Lower lobe of right lung (tissue), 2 donors: ENCODE data around the gene MLLT11. TPM values are rescaled to one million over a fixed set of nuclear protein-coding genes. Genes with fewer than 3 reads are reported as not detected.

ENCODE experiments used
- ATAC-seq, 2 donors: fragments of 200-7000 bp; cut with Tn5 transposase; one replicate each; pipeline ENCODE4 v1.9.1; 2020 to 2022; ENCODE audit warnings: mild to moderate bottlenecking in 2 of 2, moderate library complexity in 2 of 2
- DNase-seq: peaks from one replicate; pipeline ENCODE4 v3.0.0-alpha.2; 2020
- H3K27ac ChIP-seq: fragments of 200-600 bp; one replicate; pipeline ENCODE4 v1.8.0; 2022
- H3K27me3 ChIP-seq: fragments of 200-600 bp; one replicate; pipeline ENCODE4 v1.8.0; 2022; ENCODE audit warnings: low read depth
- H3K36me3 ChIP-seq: fragments of 200-600 bp; one replicate; pipeline ENCODE4 v1.8.0; 2022; ENCODE audit warnings: mild to moderate bottlenecking
- H3K4me1 ChIP-seq: fragments of 200-600 bp; one replicate; pipeline ENCODE4 v1.8.0; 2022
- H3K4me3 ChIP-seq: fragments of 200-600 bp; one replicate; pipeline ENCODE4 v1.8.0; 2022; ENCODE audit warnings: mild to moderate bottlenecking
- H3K9me3 ChIP-seq: fragments of 200-600 bp; one replicate; pipeline ENCODE4 v1.8.0; 2022
- intact Hi-C: fragments of 100-400 bp; cut with DNase I; formaldehyde crosslinking; loops from one replicate; pipeline ENCODE4 v1.11.0; 2022
- total RNA-seq: library from RNA; stranded (reverse); fragmentation: NEBNext Ultra II Directional; extraction: Animal tissue kit (Norgen Biotek cat#: 25700); gene quantifications from one replicate; pipeline ENCODE4 v1.2.1, GENCODE V29; 2021
- TF ChIP-seq, protein P1 (sequence below): fragments of 200-600 bp; IDR thresholded peaks from one replicate; pipeline ENCODE4 v1.8.0; 2022; ENCODE audit warnings: antibody characterized with exemption, mild to moderate bottlenecking
- donor health status: DM: no; HTN: yes; CAD: no; lungs with severe emphysema.

MLLT11 gene
- total RNA-seq, 1 donor from 2014 or later: 0.56 TPM

GRCh38 chr1:151056149-151056548 is 4.0 kb upstream of the MLLT11 start:
- Histone ChIP-seq H3K27ac (peak overlapping the region; percentile 94), H3K27me3 (no peaks in the 10 kb centered on the region), H3K4me1 (peaks cover 52% of the 10 kb centered on the region), H3K4me3 (peak overlapping the region; percentile 94), H3K36me3 (peaks cover 60% of the 10 kb centered on the region), H3K9me3 (no peaks in the 10 kb centered on the region)
- intact Hi-C loops: no loop called here
- TF ChIP-seq, protein P1, sequence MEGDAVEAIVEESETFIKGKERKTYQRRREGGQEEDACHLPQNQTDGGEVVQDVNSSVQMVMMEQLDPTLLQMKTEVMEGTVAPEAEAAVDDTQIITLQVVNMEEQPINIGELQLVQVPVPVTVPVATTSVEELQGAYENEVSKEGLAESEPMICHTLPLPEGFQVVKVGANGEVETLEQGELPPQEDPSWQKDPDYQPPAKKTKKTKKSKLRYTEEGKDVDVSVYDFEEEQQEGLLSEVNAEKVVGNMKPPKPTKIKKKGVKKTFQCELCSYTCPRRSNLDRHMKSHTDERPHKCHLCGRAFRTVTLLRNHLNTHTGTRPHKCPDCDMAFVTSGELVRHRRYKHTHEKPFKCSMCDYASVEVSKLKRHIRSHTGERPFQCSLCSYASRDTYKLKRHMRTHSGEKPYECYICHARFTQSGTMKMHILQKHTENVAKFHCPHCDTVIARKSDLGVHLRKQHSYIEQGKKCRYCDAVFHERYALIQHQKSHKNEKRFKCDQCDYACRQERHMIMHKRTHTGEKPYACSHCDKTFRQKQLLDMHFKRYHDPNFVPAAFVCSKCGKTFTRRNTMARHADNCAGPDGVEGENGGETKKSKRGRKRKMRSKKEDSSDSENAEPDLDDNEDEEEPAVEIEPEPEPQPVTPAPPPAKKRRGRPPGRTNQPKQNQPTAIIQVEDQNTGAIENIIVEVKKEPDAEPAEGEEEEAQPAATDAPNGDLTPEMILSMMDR: no peak
- no peak for DNase-seq
- no peak for ATAC-seq

DNA sequence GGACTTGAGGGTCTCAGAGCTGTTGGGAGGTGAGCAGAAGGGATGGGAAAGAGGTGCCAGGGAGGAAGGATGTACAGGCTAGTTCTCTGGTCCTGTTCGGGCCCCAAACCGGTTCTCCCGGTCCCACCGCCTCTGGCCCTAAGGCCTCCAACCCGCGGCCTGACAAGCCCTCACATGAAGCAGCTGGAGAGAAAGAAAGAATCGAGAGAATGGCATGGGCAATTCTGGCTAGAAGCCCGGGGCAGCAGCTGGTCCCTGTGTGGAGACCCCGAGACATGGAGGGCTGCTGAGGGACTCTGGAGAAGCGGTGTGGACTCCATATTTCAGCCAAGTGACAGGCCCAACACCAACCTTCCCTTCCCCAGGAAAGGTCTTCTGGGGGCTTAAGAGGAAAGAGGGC is 1.5 kb upstream of the MLLT11 start:
- intact Hi-C loops: no loop called here
- H3K27me3 ChIP-seq: no peaks in the 10 kb centered on the region
- peak; percentile 72 to 75 for ATAC-seq
- H3K36me3 ChIP-seq: peaks cover 35% of the 10 kb centered on the region
- peak overlapping the region; percentile 94 for H3K27ac ChIP-seq
- H3K4me1 ChIP-seq: peaks cover 52% of the 10 kb centered on the region
- peak; percentile 86 for DNase-seq
- TF ChIP-seq, protein P1: no peak
- H3K9me3 ChIP-seq: no peaks in the 10 kb centered on the region
- H3K4me3 ChIP-seq: peak overlapping the region; percentile 94

GRCh38 chr1:151059109-151060006 is 839 bp upstream of the MLLT11 start, which contains the start of gene CDC42SE1:
Gene CDC42SE1 (minus strand): TSS chr1:151059622. CDS start chr1:151055730, 3,892 bp downstream.
- Histone ChIP-seq H3K27ac (peak within 1 kb of the TSS; percentile 94), H3K36me3 (peaks cover 29% of the 10 kb centered on the region), H3K27me3 (no peaks in the 10 kb centered on the region), H3K4me3 (peak within 1 kb of the TSS; percentile 94), H3K9me3 (no peaks in the 10 kb centered on the region), H3K4me1 (peaks cover 52% of the 10 kb centered on the region)
- intact Hi-C loops: no loop called here
- ATAC-seq: peak; percentile 96
- TF ChIP-seq, protein P1: peak; percentile 94
- DNase-seq: peak; percentile 92

DNA sequence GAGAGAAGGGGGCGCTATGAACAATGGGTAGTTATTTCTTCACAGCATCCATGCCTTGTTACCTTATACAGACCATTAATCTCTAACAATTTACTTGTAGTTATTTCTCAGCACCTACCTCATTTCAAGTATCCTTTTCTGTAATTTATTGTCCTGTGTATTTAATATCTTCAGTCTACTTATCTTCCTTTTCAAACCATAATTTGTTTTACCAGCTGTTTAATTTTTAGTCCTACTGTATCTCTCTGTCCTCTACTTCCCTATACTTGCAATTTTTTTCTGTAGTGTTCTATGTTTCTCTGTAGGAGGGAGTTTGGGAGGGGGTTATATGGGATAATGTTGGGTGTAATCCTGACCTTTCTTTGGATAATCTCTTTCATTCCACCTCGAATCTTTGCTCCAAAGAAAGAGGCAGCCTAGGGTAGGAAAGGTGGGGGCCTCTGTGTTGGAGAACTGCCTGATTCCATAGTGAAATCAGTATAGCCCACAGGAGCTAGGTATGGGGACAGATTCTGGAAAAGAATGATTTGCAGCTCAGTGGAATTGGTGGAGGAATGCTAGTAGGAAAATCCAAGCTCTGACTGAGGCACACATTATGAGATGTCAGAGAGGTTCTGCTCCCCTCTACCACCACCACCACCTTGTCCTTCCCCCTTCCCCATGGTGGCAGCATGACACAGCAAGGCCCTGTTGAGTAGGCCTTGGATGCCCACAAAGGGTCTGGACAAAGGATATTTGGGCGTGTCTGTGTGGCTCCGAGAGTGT is 642 bp downstream of the MLLT11 start:
- Histone ChIP-seq H3K27me3 (no peaks in the 10 kb centered on the region), H3K4me3 (peak overlapping the region; percentile 94), H3K4me1 (peaks cover 40% of the 10 kb centered on the region), H3K27ac (no peak overlapping the region), H3K9me3 (no peaks in the 10 kb centered on the region), H3K36me3 (peaks cover 14% of the 10 kb centered on the region)
- intact Hi-C loops: no loop called here
- DNase-seq (no peak), ATAC-seq (no peak)
- TF ChIP-seq, protein P1: no peak

DNA sequence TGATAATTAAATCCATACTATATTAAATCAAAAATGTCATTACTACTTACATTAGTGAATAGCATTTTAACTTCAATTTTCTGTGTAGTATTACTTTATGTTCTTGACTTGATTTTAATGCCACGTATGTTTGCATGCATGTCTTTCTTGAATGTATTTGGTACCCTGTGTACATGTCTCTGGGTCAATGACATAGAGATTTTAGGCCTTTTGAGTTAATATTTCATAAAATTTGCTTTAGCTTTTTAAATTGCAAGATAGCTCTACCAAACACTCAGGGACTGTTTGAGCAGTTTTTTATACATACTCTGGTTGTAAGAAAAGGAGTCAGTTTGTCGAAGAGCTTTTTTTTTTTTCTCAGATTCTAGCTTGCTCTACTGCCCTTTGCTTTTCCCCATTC is 1.5 kb downstream of the MLLT11 start:
- TF ChIP-seq, protein P1: no peak
- H3K4me1 ChIP-seq: peaks cover 32% of the 10 kb centered on the region
- no peak overlapping the region for H3K27ac ChIP-seq
- intact Hi-C loops: no loop called here
- no peaks in the 10 kb centered on the region for H3K9me3 ChIP-seq
- H3K4me3 ChIP-seq: no peak overlapping the region
- ATAC-seq (no peak), DNase-seq (no peak)
- no peaks in the 10 kb centered on the region for H3K27me3 ChIP-seq
- H3K36me3 ChIP-seq: peaks cover 6% of the 10 kb centered on the region
